ENCODE measurements around the gene SEC14L1. TPM values are rescaled to one million over a fixed set of nuclear protein-coding genes. Genes with fewer than 3 reads are reported as not detected.
"Not testable (repeated sequence)": the region's sequence is repeated elsewhere in the genome, so short reads cannot be mapped to it uniquely, and the experiment has no call there.

Gene SEC14L1
- total RNA-seq, 1 donor from 2014 or later, result 44.3 TPM

DNA sequence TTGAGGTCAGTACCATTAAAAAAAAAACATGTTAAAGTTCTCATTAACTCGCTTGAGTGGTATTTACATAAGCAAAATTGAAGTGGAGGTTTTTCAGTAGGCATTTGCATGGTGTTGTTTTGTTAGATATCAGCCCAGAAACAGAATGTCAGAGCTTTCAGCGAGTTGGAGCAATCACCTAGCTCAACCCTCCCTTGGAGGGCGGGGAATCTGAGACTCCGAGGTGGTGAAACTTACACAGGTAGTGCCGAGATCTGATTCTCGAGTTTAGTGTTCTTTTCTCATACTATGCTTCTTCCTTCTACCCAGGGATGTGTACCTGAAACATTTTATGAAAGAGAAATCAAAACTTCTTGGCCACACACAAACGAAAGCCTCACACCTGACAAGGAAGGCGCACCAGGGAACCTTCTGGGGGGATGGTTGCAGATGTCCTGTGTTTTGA lies 6.6 kb downstream of the SEC14L1 start:
- no peak for DNase-seq (ENCODE audit: low read depth)
- peak overlapping the region; percentile 27 for H3K4me3 ChIP-seq (ENCODE audit: low read depth, low read length)
- TF ChIP-seq CTCF (conservative IDR thresholded peaks at IDR 0.05; ENCODE audit: low read depth, low read length), result no peak

DNA sequence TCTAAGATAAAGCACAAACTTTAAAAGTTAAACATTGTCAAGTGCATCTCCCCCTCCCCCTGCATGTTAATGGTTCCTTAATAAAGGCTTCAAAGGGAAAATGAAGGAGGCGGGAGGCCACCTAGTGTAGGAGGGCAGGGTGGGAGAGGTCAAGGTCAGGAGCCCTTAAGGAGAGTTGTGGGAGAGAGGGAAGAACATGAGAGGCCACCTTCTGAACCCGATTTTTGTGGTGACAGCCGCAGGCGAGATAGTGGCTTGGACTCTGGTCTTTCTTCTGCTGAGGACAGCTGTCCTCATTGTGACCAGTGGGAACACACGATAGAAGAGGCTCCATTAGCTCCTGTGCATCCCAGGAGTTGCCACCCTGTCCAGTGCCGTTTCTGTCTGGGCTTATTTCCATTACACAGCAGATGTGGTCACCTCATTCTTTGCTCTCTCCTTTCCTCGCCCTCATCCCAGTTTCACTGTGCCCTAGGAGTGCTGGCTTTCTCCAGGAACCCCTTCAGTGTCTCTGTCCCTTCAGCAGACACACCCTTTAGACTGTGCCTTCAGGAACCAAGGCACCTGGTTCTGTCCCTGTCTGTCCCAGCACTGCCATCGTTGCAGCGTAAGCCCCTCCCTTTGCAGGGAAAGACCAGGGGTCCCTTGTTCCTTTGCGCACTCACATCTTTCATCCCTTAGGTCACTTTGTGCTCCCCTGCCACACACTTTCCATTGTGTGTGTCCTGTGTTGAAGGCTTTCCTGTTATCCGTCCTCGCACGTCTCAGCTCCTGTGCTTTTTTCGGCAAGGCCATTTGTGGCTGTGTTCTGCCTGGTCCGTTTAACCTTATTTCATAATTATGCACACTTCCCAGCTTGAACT lies 7.5 kb downstream of the SEC14L1 start:
- no peak for DNase-seq (ENCODE audit: low read depth)
- no peak for TF ChIP-seq CTCF (conservative IDR thresholded peaks at IDR 0.05; ENCODE audit: low read depth, low read length)
- H3K4me3 ChIP-seq (ENCODE audit: low read depth, low read length), result no peak overlapping the region

DNA sequence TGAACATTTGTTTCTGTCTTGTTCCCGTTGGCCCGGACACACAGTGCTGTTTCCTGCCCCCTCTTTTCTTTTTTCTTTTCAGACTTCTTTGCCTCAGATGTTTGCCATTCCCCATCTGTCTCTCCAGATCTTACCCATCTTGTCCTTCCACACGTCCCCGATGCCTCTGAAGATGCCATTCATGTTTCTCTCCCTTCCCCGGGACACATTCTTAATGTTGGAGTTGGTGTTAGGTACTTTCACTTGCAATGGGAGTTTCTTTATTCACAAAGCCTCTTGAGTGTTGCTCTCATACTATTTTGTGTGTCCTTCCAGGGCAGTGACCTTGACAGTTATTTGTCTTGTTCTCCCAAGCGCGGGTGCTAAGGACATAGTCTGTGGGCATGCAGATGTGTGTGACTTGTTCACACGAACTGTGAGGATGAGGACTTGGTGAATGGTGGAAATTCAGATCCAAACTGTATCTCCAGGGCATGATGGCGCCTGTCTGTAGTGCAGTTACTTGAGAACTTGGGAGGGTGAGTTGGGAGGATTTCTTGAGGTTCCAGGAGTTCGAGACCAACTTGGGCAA lies 8.3 kb downstream of the SEC14L1 start:
- TF ChIP-seq CTCF (conservative IDR thresholded peaks at IDR 0.05; ENCODE audit: low read depth, low read length), result no peak
- DNase-seq (ENCODE audit: low read depth), result no peak
- H3K4me3 ChIP-seq (ENCODE audit: low read depth, low read length), result no peak overlapping the region

- no peak overlapping the region for H3K4me3 ChIP-seq (ENCODE audit: low read depth, low read length)
- no peak for DNase-seq (ENCODE audit: low read depth)
- TF ChIP-seq CTCF (conservative IDR thresholded peaks at IDR 0.05; ENCODE audit: low read depth, low read length), result no peak
Measured at GRCh38 chr17:77150196-77150595, 9.4 kb downstream of the SEC14L1 start.

DNA sequence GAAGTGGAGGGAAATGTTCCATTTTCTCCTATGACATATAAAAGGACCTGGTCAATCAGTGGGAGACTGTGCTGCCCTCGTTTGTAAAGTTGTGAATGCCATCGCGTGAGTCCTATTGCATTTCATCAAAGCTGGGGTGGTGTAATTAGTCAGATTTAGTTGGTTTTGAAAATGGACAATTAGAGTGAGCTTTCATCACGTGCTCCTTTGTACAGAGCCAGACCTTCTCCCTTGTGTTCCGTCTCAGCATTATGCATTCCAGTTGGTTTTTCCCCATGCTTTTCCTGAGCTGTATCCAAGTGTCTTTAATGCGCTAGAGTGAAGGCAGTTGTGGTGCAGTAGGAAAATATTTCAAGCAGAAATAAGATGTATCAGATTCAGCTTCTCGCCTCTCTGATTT lies 10.4 kb downstream of the SEC14L1 start:
- no peak for TF ChIP-seq CTCF (conservative IDR thresholded peaks at IDR 0.05; ENCODE audit: low read depth, low read length)
- no peak overlapping the region for H3K4me3 ChIP-seq (ENCODE audit: low read depth, low read length)
- no peak for DNase-seq (ENCODE audit: low read depth)

DNA sequence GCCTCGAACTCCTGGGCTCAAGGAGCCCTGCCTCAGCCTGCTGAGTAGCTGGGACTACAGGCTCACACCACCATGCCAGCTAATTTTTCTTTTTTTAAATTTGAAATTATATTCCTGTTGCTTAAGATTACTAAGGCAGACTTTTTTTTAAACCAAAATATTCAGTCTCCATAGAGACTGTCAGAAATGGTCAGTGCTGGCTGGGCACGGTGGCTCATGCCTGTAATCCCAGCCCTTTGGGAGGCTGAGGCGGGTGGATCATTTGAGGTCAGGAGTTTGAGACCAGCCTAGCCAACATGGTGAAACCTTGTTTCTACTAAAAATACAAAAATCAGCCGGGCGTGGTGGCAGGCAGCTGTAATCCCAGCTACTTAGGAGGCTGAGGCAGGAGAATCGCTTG lies 11.3 kb downstream of the SEC14L1 start:
- H3K4me3 ChIP-seq (ENCODE audit: low read depth, low read length); DNase-seq (ENCODE audit: low read depth): not testable (repeated sequence)

- DNase-seq (ENCODE audit: low read depth), result no peak
- H3K4me3 ChIP-seq (ENCODE audit: low read depth, low read length), result no peak overlapping the region
- no peak for TF ChIP-seq CTCF (conservative IDR thresholded peaks at IDR 0.05; ENCODE audit: low read depth, low read length)
Measured at GRCh38 chr17:77153472-77153871, 12.7 kb downstream of the SEC14L1 start.
